ENCODE results near the gene FOXP1. TPM values are rescaled to one million over a fixed set of nuclear protein-coding genes. Genes with fewer than 3 reads are reported as not detected.

Gene FOXP1
- polyA plus RNA-seq, 1 donor (not counting 4 experiments of a cell fraction or from before 2014, with no cell fraction given) = 14.6 TPM

DNA sequence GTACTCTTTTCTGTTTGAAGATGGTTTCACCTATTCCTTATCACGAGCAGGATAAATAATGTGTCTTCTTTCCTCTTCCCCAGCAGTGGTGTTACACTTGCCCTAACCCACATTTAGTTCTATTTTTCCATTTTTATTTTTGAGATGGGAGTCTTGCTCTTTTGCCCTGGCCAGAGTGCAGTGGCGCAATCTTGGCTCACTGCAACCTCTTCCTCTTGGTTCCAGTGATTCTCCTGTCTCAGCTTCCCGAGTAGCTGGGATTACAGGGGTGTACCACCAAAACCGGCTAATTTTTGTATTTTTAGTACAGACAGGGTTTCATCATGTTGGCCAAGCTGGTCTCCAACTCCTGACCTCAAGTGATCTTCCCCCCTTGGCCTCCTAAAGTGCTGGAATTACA is 372.4 kb downstream of the FOXP1 start:
- H3K4me1 ChIP-seq (ENCODE audit: control insufficient read depth, extremely low read depth, insufficient read depth, low read length) = no peaks in the 10 kb centered on the region
- no peak overlapping the region for H3K9ac ChIP-seq (ENCODE audit: control insufficient read depth, extremely low read depth, insufficient read depth, low read length)
- no peak for DNase-seq (ENCODE audit: low read depth, low spot score)
- H3K27me3 ChIP-seq (ENCODE audit: control insufficient read depth, extremely low read depth, insufficient read depth, low read length) = no peaks in the 10 kb centered on the region
- H3K4me3 ChIP-seq (ENCODE audit: control insufficient read depth in 2 of 3, extremely low read depth in 1 of 3, insufficient read depth in 2 of 3, low read depth in 1 of 3, low read length in 3 of 3) = no peak overlapping the region
- no peak overlapping the region for H3K27ac ChIP-seq (ENCODE audit: control insufficient read depth, insufficient read depth, low read length)
- no peaks in the 10 kb centered on the region for H3K79me2 ChIP-seq (ENCODE audit: control insufficient read depth, insufficient read depth, low read length)
- no peaks in the 10 kb centered on the region for H3K9me1 ChIP-seq (ENCODE audit: control insufficient read depth, extremely low read depth, insufficient read depth, low read length)
- H3K36me3 ChIP-seq (ENCODE audit: control insufficient read depth in 2 of 2, extremely low read depth in 1 of 2, insufficient read depth in 2 of 2, low read length in 2 of 2) = no peaks in the 10 kb centered on the region
- no peaks in the 10 kb centered on the region for H3K9me3 ChIP-seq (ENCODE audit: control insufficient read depth, low read depth, low read length)
- H3K4me2 ChIP-seq (ENCODE audit: control insufficient read depth, extremely low read depth, insufficient read depth, low read depth, low read length) = no peak overlapping the region
- H4K20me1 ChIP-seq (ENCODE audit: control insufficient read depth, extremely low read depth, insufficient read depth, low read length) = no peaks in the 10 kb centered on the region
- no peak overlapping the region for H2AFZ ChIP-seq (ENCODE audit: control insufficient read depth, low read length)
- TF ChIP-seq, protein P1, sequence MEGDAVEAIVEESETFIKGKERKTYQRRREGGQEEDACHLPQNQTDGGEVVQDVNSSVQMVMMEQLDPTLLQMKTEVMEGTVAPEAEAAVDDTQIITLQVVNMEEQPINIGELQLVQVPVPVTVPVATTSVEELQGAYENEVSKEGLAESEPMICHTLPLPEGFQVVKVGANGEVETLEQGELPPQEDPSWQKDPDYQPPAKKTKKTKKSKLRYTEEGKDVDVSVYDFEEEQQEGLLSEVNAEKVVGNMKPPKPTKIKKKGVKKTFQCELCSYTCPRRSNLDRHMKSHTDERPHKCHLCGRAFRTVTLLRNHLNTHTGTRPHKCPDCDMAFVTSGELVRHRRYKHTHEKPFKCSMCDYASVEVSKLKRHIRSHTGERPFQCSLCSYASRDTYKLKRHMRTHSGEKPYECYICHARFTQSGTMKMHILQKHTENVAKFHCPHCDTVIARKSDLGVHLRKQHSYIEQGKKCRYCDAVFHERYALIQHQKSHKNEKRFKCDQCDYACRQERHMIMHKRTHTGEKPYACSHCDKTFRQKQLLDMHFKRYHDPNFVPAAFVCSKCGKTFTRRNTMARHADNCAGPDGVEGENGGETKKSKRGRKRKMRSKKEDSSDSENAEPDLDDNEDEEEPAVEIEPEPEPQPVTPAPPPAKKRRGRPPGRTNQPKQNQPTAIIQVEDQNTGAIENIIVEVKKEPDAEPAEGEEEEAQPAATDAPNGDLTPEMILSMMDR (optimal IDR thresholded peaks at IDR 0.05 in 1 of 3, IDR thresholded peaks at IDR 0.05 in 1 of 3, conservative IDR thresholded peaks at IDR 0.05 in 1 of 3; ENCODE audit: extremely low read depth in 1 of 3, insufficient read depth in 2 of 3, low read length in 3 of 3) = no peak
- no peak for TF ChIP-seq EZH2 (IDR thresholded peaks at IDR 0.05; ENCODE audit: low read length)
- FAIRE-seq = no peak
- dilution Hi-C loops (cut with MboI; ENCODE audit: extremely low pct_ligation_motif_present, low sequenced_read_pairs) = no loop called here

DNA sequence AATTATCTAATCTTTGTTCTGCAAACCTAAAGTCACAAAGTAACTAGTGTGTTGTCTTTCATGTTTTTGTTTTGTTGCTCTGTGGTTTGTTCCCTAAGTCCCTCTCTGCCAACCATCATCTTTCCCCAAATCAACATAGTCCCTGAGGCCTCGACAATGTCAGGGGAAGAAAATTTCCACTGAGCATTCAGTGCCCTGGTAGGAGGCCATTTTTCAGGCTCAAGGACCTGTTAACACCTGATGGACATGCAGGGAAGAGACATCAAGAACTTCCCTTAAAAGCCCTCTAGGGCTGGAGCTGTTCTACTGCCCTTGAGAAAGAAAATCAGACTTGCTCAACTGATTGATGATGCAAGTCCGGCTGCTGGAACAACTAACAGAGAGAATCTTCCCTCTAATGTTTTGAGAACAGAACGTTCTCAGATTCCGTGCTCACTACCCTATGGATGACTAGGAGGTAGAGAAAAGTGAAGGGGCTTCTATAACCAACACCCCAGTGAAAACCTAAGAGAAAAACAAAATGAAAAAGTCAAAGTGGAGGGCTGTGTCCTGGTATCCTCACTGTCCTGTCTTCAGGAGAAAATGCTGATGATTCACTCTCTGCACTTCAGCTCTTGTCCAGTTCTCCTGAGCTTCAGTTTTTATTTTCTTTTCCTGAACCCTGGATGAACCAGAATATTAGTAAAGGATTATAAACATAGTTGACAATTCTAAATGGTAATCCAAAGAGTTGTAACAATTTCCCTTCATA is 373.1 kb downstream of the FOXP1 start:
- Histone ChIP-seq H3K27me3 (ENCODE audit: control insufficient read depth, extremely low read depth, insufficient read depth, low read length) (no peaks in the 10 kb centered on the region), H2AFZ (ENCODE audit: control insufficient read depth, low read length) (no peak overlapping the region), H3K79me2 (ENCODE audit: control insufficient read depth, insufficient read depth, low read length) (no peaks in the 10 kb centered on the region), H3K9me1 (ENCODE audit: control insufficient read depth, extremely low read depth, insufficient read depth, low read length) (no peaks in the 10 kb centered on the region), H3K27ac (ENCODE audit: control insufficient read depth, insufficient read depth, low read length) (no peak overlapping the region), H3K4me3 (ENCODE audit: control insufficient read depth in 2 of 3, extremely low read depth in 1 of 3, insufficient read depth in 2 of 3, low read depth in 1 of 3, low read length in 3 of 3) (no peak overlapping the region), H3K9me3 (ENCODE audit: control insufficient read depth, low read depth, low read length) (no peaks in the 10 kb centered on the region), H3K4me2 (ENCODE audit: control insufficient read depth, extremely low read depth, insufficient read depth, low read depth, low read length) (no peak overlapping the region), H4K20me1 (ENCODE audit: control insufficient read depth, extremely low read depth, insufficient read depth, low read length) (no peaks in the 10 kb centered on the region), H3K4me1 (ENCODE audit: control insufficient read depth, extremely low read depth, insufficient read depth, low read length) (no peaks in the 10 kb centered on the region), H3K9ac (ENCODE audit: control insufficient read depth, extremely low read depth, insufficient read depth, low read length) (no peak overlapping the region), H3K36me3 (ENCODE audit: control insufficient read depth in 2 of 2, extremely low read depth in 1 of 2, insufficient read depth in 2 of 2, low read length in 2 of 2) (no peaks in the 10 kb centered on the region)
- no peak for FAIRE-seq
- no peak for DNase-seq (ENCODE audit: low read depth, low spot score)
- dilution Hi-C loops (cut with MboI; ENCODE audit: extremely low pct_ligation_motif_present, low sequenced_read_pairs) = no loop called here
- no peak for TF ChIP-seq EZH2 (IDR thresholded peaks at IDR 0.05; ENCODE audit: low read length)
- TF ChIP-seq, protein P1 (optimal IDR thresholded peaks at IDR 0.05 in 1 of 3, IDR thresholded peaks at IDR 0.05 in 1 of 3, conservative IDR thresholded peaks at IDR 0.05 in 1 of 3; ENCODE audit: extremely low read depth in 1 of 3, insufficient read depth in 2 of 3, low read length in 3 of 3) = no peak

Measured in keratinocyte (primary cell).